Mesenchymal stem cell (in vitro differentiated cells and primary cell): ENCODE results near the gene MINDY4.
A peak's percentile ranks its signal among the peaks of the same experiment; 100 is the strongest.

Experiments
- DNase-seq: peaks from one replicate; pipeline ENCODE4 v3.0.0-alpha.2; 2013
- H2AFZ ChIP-seq: one replicate; pipeline ENCODE4 v1.6.1; 2013; ENCODE audit warnings: low read depth, mild to moderate bottlenecking, control low read depth, inconsistent platforms, low read length, moderate library complexity
- H2AK5ac ChIP-seq: 2 replicates; pipeline ENCODE4 v1.6.1; 2013; ENCODE audit warnings: low read length, moderate library complexity, mild to moderate bottlenecking, inconsistent platforms; ENCODE audit not compliant: severe bottlenecking
- H2BK120ac ChIP-seq: one replicate; pipeline ENCODE4 v1.6.1; 2013; ENCODE audit warnings: low read depth, mild to moderate bottlenecking, inconsistent platforms, low read length, moderate library complexity
- H2BK12ac ChIP-seq, 2 experiments: one replicate each; pipeline ENCODE4 v1.6.1; 2013; ENCODE audit warnings: inconsistent platforms in 2 of 2, low read length in 2 of 2, mild to moderate bottlenecking in 2 of 2, moderate library complexity in 2 of 2, control low read depth in 1 of 2
- H2BK15ac ChIP-seq: one replicate; pipeline ENCODE4 v1.6.1; 2013; ENCODE audit warnings: mild to moderate bottlenecking, low read depth, inconsistent platforms; ENCODE audit not compliant: poor library complexity, severe bottlenecking
- H2BK5ac ChIP-seq: 2 replicates; pipeline ENCODE4 v1.6.1; 2013; ENCODE audit warnings: low read depth, mild to moderate bottlenecking, low read length, control low read depth, inconsistent platforms; ENCODE audit not compliant: poor library complexity, severe bottlenecking
- H3K14ac ChIP-seq, 2 experiments: one replicate each; pipeline ENCODE4 v1.6.1; 2013; ENCODE audit warnings: inconsistent platforms in 2 of 2, low read length in 2 of 2, control low read depth in 1 of 2, mild to moderate bottlenecking in 1 of 2, moderate library complexity in 1 of 2
- H3K18ac ChIP-seq, 2 experiments: one replicate each; pipeline ENCODE4 v1.6.1; 2013; ENCODE audit warnings: inconsistent platforms in 2 of 2, low read length in 2 of 2, control low read depth in 1 of 2, low read depth in 1 of 2, mild to moderate bottlenecking in 1 of 2
- H3K23ac ChIP-seq, 2 experiments: one replicate each; pipeline ENCODE4 v1.6.1; 2013; ENCODE audit warnings: inconsistent platforms in 2 of 2, low read length in 2 of 2, mild to moderate bottlenecking in 2 of 2, moderate library complexity in 2 of 2, control low read depth in 1 of 2
- H3K27ac ChIP-seq: 2 replicates; pipeline ENCODE4 v1.5.1; 2013; ENCODE audit warnings: mild to moderate bottlenecking, moderate library complexity, low read length, control low read depth, inconsistent platforms; ENCODE audit not compliant: poor library complexity, severe bottlenecking
- H3K27me3 ChIP-seq, 2 experiments: 2 replicates each; pipeline versions ENCODE4 v1.6.1 to v1.7.0; 2013; ENCODE audit warnings: low read length in 2 of 2, mild to moderate bottlenecking in 2 of 2, moderate library complexity in 2 of 2, control low read depth in 1 of 2, inconsistent platforms in 1 of 2; ENCODE audit not compliant: control insufficient read depth in 1 of 2, insufficient read depth in 1 of 2
- H3K36me3 ChIP-seq, 2 experiments: 2 replicates each; pipeline versions ENCODE4 v1.6.1 to v1.7.0; 2013; ENCODE audit warnings: low read length in 2 of 2, control low read depth in 1 of 2, inconsistent platforms in 1 of 2, low read depth in 1 of 2, mild to moderate bottlenecking in 1 of 2; ENCODE audit not compliant: insufficient read depth in 2 of 2, control insufficient read depth in 1 of 2
- H3K4ac ChIP-seq, 2 experiments: one replicate each; pipeline ENCODE4 v1.6.1; 2013; ENCODE audit warnings: inconsistent platforms in 2 of 2, low read length in 2 of 2, mild to moderate bottlenecking in 2 of 2, moderate library complexity in 2 of 2, control low read depth in 1 of 2, low read depth in 1 of 2
- H3K4me1 ChIP-seq: 2 replicates; pipeline ENCODE4 v1.6.1; 2013; ENCODE audit warnings: low read depth, low read length, control low read depth; ENCODE audit not compliant: control insufficient read depth, insufficient read depth
- H3K4me2 ChIP-seq: 2 replicates; pipeline ENCODE4 v1.6.1; 2013; ENCODE audit warnings: low read length, mild to moderate bottlenecking, inconsistent platforms; ENCODE audit not compliant: poor library complexity, severe bottlenecking
- H3K4me3 ChIP-seq, 2 experiments: 2 replicates each; pipeline versions ENCODE4 v1.5.1 to v1.7.0; 2013; ENCODE audit warnings: low read length in 2 of 2, mild to moderate bottlenecking in 2 of 2, control low read depth in 1 of 2, low read depth in 1 of 2; ENCODE audit not compliant: insufficient read depth in 1 of 2
- H3K79me1 ChIP-seq: replicated peaks from 2 replicates; pipeline ENCODE4 v1.6.1; 2013; ENCODE audit warnings: mild to moderate bottlenecking, control low read depth, low read length, inconsistent platforms; ENCODE audit not compliant: poor library complexity, severe bottlenecking
- H3K9ac ChIP-seq: 2 replicates; pipeline ENCODE4 v1.7.0; 2013; ENCODE audit warnings: mild to moderate bottlenecking, low read length, moderate library complexity
- H3K9me3 ChIP-seq: 2 replicates; pipeline ENCODE4 v1.7.0; 2013; ENCODE audit warnings: mild to moderate bottlenecking, low read length; ENCODE audit not compliant: control insufficient read depth
- H4K8ac ChIP-seq: one replicate; pipeline ENCODE4 v1.6.1; 2013; ENCODE audit warnings: inconsistent platforms, mild to moderate bottlenecking, low read length, moderate library complexity
- H4K91ac ChIP-seq: one replicate; pipeline ENCODE4 v1.6.1; 2013; ENCODE audit warnings: mild to moderate bottlenecking, low read length, inconsistent platforms
- WGBS: methylation state at CpG from one replicate; pipeline ENCODE4 v1.1.7; 2013; ENCODE audit warnings: mixed read lengths; 5-methylcytosine and 5-hydroxymethylcytosine counted together

MINDY4 gene

DNA sequence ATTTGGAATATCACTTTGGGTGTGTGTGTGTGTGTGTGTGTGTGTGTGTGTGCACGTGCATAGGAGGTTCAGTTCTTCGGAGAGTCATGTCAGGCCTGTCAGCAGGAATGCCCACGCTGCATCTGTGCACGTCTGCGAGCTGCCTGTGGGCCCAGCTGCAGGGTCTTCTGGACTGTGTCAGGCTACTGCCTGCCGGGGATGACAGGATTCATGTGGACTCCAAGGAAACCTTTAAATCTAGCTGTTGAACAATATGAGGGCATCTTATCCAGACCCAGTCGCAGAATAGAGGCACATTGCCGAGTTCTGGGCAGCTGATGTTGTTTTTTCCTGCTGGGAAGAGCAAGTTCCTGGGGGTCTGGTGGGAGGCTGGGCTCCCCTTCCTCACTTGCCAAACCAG, 159.4 kb downstream of the MINDY4 start:
- Histone ChIP-seq H3K4me3 (no peak overlapping the region), H2BK15ac (no peak overlapping the region), H3K14ac (no peak overlapping the region), H4K91ac (no peak overlapping the region), H3K27me3 (no peaks in the 10 kb centered on the region), H2BK120ac (no peak overlapping the region), H2AK5ac (peak overlapping the region; percentile 94), H2BK5ac (peak overlapping the region; percentile 80), H2AFZ (no peak overlapping the region), H3K18ac (no peak overlapping the region), H3K79me1 (no peaks in the 10 kb centered on the region), H2BK12ac (no peak overlapping the region), H3K9me3 (peaks cover 10% of the 10 kb centered on the region), H3K4me2 (no peak overlapping the region), H3K9ac (no peak overlapping the region), H3K27ac (peak overlapping the region; percentile 100), H4K8ac (no peak overlapping the region), H3K4ac (no peak overlapping the region), H3K23ac (no peak overlapping the region), H3K36me3 (peaks cover 0 to 14% of the 10 kb centered on the region in 2 experiments), H3K4me1 (peaks cover 49% of the 10 kb centered on the region)
- WGBS: 19% methylated on average over 8 of the region's 8 CpGs
- no peak for DNase-seq

DNA sequence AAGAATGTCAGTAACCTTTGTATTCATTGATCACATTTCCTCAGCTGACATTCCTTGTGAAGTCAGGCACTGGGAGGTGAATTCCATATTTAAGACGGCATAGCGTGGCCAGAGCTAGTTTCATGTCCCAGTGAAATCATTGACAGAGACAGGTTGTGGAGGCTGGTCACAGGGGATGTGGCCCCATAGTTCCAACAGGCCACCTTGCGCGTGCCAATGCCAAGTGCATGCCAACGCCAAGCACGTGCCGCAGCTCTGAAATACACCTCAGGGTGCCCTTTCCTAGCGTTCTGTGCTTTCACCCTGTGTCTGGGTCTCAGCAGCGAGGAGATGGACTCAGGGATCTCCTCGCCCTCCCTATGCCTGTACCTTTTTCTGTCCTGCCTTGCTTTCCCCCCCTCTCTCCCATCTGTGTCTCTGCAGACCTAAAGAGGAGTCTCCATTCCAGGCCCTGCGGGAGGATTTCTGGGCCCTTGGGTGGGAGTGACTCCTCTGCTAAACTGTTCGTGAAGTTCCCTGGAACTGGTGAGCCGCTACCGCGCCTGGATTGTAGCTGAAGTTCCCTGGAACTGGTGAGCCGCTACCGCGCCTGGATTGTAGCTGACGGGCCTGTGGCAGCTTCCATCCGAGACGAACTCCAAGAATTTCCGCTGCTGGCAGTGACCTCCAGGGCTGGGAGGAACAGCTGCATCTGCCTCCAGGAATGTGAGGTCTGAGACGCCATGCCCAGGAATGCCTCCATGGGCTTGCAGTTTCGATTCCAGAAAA, 160.1 kb downstream of the MINDY4 start:
- Histone ChIP-seq H3K4ac (peak overlapping the region in 1 of 2 experiments; percentile 29), H3K4me3 (no peak overlapping the region), H3K4me2 (no peak overlapping the region), H2BK120ac (no peak overlapping the region), H4K91ac (peak overlapping the region; percentile 22), H4K8ac (peak overlapping the region; percentile 24), H2BK12ac (peak overlapping the region in 1 of 2 experiments; percentile 93), H2BK15ac (no peak overlapping the region), H3K27me3 (no peaks in the 10 kb centered on the region), H3K36me3 (peaks cover 0 to 7% of the 10 kb centered on the region in 2 experiments), H3K18ac (peak overlapping the region in 1 of 2 experiments; percentile 88), H3K79me1 (no peaks in the 10 kb centered on the region), H2BK5ac (peak overlapping the region; percentile 99), H2AFZ (peak overlapping the region; percentile 24), H3K9ac (peak overlapping the region; percentile 38), H3K9me3 (peaks cover 10% of the 10 kb centered on the region), H3K4me1 (peaks cover 46% of the 10 kb centered on the region), H3K14ac (peak overlapping the region in 1 of 2 experiments; percentile 90), H2AK5ac (peak overlapping the region; percentile 98), H3K23ac (peak overlapping the region in 1 of 2 experiments; percentile 32), H3K27ac (peak overlapping the region; percentile 100)
- 73% methylated on average over 24 of the region's 24 CpGs for WGBS
- peak; percentile 45 for DNase-seq

DNA sequence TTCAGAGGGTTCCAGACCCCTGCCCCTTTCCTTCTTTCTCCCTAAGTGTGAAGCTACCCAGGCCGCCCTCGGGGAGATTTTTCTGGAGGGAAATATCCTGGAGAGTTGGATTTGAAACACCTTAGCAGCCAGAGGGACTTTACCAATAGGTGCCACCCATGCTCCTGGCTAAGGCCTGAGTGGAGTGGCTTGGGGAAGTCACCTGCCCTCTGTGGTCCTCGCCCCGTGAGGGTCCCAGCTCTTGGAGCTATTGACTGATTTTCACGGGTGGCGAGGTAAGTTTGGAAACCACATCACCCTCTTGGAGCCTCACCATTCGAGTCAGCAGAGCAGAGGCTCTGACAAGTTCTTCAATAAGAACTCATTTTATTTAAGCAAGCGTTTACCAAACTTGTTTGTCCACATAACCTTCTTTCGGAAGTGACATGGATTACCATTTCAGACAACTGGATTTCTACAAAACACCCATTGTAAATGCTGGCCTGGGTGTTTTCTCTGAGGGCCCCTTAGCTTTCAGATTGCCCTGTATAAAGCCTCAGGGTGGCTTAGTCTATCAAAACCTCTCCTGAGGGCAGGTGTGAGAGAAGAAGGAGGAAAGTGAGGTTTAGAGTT, 160.8 kb downstream of the MINDY4 start:
- Histone ChIP-seq H2AK5ac (peak overlapping the region; percentile 89), H4K91ac (no peak overlapping the region), H2BK12ac (peak overlapping the region in 1 of 2 experiments; percentile 21), H3K4me2 (no peak overlapping the region), H3K9me3 (peaks cover 6% of the 10 kb centered on the region), H3K27me3 (peaks cover 0 to 3% of the 10 kb centered on the region in 2 experiments), H3K9ac (peak overlapping the region; percentile 38), H3K4me3 (no peak overlapping the region), H2BK15ac (no peak overlapping the region), H3K79me1 (no peaks in the 10 kb centered on the region), H3K14ac (no peak overlapping the region), H2AFZ (no peak overlapping the region), H3K27ac (peak overlapping the region; percentile 100), H3K4me1 (peaks cover 49% of the 10 kb centered on the region), H2BK120ac (no peak overlapping the region), H4K8ac (no peak overlapping the region), H3K36me3 (peaks cover 0 to 3% of the 10 kb centered on the region in 2 experiments), H2BK5ac (peak overlapping the region; percentile 99), H3K18ac (no peak overlapping the region), H3K4ac (no peak overlapping the region), H3K23ac (no peak overlapping the region)
- 93% methylated on average over 9 of the region's 9 CpGs for WGBS
- no peak for DNase-seq

DNA sequence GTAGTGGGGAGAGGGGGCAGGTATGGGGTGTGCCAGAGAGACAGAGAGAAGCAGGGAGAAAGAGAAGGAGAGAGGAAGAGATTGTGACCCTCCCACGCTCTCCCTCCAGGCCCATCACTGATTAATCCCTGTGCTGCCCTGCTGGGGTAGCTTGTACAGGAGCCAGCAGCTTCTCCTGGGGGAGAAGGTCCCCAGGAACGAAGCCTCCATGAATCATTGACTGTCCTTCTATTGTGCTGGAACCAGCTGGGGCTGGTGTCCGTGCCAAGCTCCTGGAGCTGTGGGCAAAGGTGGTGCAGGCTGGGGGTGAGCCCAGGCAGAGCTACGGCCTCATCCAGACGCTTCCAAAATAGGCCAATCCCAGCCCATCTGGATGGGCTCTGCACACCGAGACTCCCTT, 161.3 kb downstream of the MINDY4 start:
- peaks cover 50% of the 10 kb centered on the region for H3K4me1 ChIP-seq
- no peak overlapping the region for H2BK15ac ChIP-seq
- no peaks in the 10 kb centered on the region for H3K36me3 ChIP-seq
- no peak for DNase-seq
- peak overlapping the region; percentile 100 for H3K27ac ChIP-seq
- no peak overlapping the region for H3K18ac ChIP-seq
- no peaks in the 10 kb centered on the region for H3K79me1 ChIP-seq
- peak overlapping the region in 1 of 2 experiments; percentile 12 for H2BK12ac ChIP-seq
- H3K4me2 ChIP-seq: no peak overlapping the region
- no peak overlapping the region for H3K4ac ChIP-seq
- no peak overlapping the region for H2BK120ac ChIP-seq
- 85% methylated on average over 6 of the region's 6 CpGs for WGBS
- H4K8ac ChIP-seq: no peak overlapping the region
- H3K27me3 ChIP-seq: peaks cover 0 to 7% of the 10 kb centered on the region in 2 experiments
- no peak overlapping the region for H3K9ac ChIP-seq
- peaks cover under 1% of the 10 kb centered on the region for H3K9me3 ChIP-seq
- H3K14ac ChIP-seq: no peak overlapping the region
- H4K91ac ChIP-seq: peak overlapping the region; percentile 16
- H3K4me3 ChIP-seq: no peak overlapping the region
- peak overlapping the region; percentile 99 for H2BK5ac ChIP-seq
- H3K23ac ChIP-seq: no peak overlapping the region
- H2AFZ ChIP-seq: no peak overlapping the region
- H2AK5ac ChIP-seq: peak overlapping the region; percentile 96
